Fibroblast of skin of left biceps (primary cell): ENCODE measurements around the gene ZNF747.
"Not testable (repeated sequence)": the region's sequence is repeated elsewhere in the genome, so short reads cannot be mapped to it uniquely, and the experiment has no call there.

Source experiments
- DNase-seq, 2 experiments: peaks; one replicate each; pipeline ENCODE4 v3.0.0-alpha.2; 2013; ENCODE audit warnings: low read depth in 2 of 2

Gene ZNF747

DNA sequence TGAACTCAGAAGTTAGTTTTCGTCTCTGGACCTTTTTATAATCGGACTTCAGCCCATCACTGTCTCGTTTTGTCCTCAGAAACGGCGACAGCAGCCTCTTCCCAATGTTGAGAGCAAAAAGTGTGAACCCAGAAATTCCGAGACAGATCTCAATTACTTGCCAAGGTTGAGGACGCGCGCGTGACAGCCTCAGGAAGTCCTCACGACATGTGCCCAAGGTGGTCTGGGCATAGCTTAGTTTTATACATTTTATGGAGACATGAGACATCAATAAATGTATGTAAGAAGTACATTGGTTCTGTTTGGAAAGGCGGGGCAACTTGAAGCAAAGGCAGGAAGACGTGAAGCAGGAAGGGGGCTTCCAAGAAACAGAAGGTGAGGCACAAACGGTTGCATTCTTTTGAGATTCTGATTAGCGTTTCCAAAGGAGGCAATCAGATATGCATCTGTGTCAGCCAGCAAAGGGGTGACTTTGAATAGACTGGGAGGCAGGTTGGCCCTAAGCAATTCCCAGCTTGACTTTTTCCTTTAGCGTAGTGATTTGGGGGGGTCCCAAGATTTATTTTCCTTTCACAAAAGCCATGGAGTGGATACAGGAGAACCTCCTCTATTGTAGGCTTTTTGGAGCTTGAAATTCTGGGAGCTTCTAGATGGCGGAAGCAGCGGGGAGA, 583 bp upstream of the ZNF747 start:
- DNase-seq, result no peak

DNA sequence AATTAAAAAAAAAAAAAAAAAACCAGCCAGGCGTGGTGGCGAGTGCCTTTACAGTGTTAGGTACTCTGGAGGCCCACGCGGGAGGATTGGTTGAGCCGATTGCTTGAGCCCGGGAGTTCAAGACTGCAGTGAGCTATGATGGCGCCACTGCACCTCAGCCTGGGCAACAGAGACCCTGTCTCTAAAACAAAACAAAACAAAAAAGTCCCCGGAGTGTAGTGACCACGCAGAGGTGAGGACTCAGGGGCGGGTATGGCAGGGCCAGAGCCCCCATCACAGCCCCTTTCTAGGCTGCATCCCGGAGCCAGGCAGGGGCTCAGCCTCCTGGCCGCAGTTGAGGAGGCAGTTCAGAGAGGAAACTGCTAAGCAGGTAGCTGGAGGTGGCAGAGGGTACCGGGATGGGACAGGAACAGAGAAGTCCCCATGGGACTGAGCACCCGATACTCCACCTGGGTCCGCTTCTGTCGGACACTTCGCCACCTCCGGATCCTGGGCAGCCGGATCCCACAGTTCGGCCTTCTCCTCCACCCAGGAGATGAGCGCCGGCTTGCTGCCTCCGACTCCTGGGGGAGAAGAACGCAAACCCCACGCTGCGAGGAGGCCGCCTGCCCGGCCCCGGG, 800 bp downstream of the ZNF747 start:
- DNase-seq, result no peak

DNA sequence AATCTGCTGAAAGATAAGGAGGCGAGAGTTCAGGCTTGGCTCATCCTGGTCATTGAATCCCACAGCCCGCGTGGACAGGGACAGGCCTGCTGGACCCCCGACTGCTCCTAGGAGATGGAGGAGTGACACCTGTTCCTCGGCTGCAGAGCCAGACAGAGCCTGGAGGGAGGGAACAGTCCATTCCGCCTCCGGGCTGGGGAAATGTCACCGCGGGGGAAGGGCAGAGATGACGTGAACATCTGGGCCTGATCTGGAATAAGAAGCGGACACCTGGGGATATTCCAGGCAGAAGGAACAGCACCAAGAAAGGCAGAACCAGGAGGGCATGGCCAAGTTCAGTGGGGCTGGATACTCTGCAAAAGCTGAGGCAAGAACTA, 1.5 kb downstream of the ZNF747 start:
- no peak for DNase-seq

DNA sequence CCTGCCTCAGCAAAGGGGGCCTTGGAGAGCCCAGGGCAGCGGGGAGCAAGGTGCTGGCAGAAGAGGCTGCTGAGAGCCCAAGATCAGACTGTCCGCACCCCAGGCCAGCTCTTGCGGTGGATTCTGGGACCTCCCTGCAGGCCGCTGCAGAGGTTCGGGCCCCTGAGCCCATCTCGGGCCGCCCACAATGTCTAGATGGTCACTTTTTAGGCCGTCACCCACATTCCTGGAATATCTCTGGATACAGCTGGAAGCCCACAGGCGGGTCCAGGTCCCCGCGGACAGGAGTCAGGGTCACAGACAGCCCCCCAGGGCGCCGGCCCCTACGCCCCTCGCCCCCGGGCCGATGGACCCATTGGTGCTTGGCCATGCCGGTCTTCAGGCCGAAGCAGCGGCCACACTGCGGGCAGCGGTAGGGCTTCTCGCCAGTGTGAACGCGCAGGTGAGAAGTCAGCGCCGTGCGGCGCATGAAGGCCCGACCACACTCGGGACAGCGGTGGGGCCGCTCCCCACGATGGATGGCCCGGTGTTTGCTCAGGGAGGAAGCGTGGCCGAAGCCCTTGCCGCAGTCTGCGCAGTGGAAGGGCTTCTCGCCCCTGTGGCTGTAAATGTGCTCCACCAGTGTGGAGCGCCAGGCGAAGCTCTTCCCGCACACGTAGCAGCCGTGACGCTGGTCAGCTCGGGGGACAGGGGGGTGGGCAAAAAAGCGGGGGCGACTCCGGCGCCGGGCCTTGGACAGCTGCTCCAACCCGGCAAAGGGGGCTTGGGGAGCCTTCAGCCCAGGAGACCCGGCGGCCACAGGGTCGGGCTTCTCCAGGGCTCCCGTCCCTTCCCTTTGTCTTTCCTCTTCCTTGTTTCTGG, 2.1 kb downstream of the ZNF747 start:
- no peak for DNase-seq

DNA sequence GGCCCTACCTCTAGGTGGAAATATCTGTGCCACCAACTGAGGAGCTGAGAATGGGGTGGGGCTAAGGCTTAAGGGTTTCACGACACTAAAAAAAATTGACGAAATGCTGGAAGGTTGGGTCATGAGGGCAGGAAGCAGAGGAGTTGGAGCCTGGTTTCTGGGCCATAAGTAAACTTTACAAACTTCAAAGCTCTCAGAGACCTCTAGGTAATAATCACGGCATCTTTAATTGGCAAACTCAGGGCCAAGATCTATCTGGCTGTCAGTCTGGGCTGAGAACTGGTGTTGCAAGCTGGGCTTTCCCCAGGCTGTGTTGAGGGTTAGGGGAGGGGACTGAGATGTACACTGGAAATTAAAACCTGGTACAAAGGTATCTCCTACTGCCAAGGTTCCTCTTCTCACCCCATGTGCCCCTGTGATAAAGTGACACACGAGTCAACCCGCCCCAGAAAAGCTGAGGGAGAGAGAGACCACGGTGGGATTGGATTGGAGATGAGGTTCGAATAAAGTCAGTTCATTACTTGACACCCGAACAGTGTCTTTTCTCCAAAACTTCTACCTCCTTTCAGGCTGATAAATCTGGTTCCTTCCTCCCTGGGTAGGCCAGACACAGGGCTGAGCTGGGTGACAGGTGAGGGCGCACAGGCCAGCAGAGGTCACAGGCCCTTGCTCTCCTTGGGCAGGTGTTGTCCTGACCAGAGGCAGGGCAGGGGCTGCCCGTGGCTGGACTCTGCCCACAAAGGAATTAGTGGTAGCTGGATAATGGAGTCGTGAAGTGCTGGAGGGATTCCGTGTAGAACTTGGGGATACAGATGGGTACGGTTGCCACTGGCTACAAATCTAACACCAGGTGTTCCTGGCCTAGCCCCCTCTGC, 4.3 kb downstream of the ZNF747 start:
- DNase-seq, result no peak

DNA sequence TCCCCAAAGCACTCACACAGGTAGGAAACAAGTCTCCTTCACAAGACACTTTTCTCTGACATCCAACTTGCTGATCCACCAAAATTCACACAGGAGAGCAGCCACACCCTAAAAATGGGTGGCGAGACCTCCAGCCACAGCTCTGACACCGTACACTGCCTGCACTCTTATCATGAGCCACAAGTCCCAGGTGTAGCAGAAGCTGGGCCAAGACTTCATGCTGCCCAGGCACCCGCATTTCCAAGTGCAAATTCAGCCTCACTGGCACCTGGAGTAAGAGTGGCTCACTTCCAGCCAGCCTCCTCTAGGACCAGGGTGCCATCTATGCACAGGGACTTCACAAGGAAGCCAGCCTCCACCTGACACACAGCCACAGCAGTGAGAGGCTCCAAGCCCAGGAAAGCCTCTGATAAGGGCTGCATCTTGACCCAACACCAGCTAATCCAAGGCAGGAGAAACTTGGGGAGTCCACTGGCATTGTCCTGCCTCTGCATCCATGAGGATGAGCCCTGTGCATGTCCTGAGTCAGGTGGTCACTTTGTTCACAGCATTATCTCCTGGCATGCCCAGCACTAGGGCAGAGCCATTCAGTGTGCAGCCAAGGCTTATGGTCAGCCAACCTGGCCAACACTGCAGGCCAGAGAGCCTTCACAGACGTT, 5.7 kb downstream of the ZNF747 start:
- no peak for DNase-seq

DNA sequence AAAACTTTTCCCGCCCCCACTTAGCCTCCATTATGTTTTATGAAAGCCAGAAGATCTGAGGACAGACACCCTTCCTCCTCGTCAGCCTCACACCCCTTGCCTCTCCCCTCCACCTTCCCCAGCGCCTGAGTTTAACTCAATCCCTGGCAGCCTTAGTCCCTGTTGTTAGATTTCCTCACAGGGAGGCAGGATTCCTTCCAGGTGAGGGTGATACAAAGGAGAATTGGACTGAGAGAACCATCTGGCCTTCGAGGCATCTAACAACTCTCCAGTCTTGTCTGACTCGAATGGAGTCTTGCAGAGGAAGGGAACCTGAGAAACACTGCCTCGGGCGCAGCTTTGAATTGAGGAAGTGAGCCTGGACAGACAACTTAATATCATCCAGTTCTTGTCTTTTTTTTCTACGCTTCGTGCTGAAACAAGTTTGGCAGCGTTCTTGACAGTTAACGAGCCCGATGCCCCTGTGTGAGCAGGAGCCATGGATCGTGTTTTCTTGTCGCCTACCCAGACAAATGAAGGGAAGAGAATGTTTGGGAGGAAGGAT, 7.0 kb downstream of the ZNF747 start:
- DNase-seq, result no peak

DNA sequence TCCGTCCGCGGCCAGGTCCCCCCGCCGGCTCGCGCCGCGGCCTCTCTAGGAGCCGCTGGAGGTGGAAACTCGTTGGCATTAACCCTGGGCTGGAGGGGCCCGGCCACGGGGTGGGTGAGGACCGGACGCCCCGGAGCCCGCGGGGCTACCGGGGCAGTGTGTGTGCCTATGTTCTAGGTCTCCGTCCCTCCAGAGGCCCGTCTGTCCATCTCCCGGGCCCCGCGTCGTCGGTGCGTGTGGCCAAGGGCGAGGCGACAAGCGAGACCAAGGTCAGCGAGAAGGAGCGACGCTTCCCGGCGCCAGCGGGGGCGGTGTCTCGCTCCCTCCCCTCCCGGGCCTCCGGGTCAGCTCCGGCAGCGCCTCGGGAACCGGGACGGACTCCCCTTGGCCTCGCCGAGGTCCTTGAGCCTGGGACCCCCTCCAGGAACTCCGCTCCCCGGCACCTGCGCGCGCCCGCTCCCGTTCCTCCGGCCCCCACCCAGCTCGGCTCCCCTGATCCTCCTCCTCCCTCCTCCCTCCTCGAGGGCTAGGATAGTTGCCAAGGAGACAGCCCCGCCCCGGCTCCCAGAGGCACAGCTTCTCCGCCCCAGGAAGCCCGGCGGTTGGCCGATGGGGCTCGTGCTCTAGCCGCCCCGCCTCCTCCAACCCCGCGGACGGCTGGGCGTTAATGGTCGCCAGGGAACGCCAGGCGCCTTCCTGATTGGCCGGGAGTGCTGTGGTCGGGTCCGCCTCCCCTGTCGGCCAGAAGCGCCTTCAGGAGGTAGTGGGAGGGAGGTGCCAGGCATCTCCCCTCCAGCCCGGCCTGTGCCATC, 7.6 kb downstream of the ZNF747 start:
- peak; percentile 94 to 97 for DNase-seq

DNA sequence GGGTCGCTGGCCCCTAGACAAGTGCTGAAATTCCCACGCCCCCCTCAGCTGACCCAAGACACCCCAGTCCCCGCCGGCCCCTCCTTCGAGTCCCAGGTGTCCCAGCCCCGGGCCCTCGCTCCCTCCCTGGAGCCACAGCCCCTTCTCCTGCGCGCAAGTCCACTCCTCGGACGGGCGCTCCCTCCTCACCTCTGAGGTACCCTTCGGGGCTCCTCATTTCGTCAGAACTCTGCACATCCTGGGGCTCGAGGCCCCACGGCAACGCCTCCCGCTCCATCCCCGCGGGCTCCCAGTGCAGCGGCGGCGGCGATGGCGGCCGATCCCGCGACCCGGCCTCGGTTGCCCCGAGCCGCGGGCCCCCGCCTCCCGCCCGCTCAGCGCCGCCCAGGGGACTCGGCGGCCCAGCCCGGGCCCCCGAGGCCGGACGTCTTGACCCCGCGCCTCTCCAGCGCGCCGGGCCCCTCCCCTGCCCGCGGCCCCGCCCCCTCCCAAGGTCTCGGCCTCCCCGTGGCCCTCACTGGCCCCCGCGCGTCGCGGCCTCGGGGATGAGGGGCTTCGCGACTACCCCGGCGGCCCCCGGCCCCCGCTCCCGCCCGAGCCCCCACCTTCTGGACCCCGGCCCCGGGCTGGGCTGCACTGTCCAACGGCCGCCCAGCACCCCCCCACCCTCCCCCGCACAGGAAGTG, 8.4 kb downstream of the ZNF747 start, which contains the start of gene ZNF768:
ZNF768 (minus strand) TSS at position 430 of the 686 bp plus-strand sequence; CDS start at position 277, 153 bp downstream.
- no peak for DNase-seq

DNA sequence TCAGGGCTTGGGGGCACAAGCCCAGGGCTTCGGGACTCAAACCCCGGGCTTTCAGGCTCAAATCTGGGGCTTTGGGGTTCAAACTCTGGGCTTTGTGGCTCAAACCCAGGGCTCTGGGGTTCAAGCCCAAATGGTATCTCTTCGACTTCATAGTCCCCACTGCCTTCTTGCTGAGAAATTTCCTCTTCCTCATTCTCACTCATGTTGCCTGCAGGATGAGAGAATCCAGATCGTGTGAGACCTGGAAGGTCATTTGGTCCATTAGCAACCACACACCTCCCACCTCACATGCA, 8.9 kb downstream of the ZNF747 start:
- DNase-seq, result no peak

DNA sequence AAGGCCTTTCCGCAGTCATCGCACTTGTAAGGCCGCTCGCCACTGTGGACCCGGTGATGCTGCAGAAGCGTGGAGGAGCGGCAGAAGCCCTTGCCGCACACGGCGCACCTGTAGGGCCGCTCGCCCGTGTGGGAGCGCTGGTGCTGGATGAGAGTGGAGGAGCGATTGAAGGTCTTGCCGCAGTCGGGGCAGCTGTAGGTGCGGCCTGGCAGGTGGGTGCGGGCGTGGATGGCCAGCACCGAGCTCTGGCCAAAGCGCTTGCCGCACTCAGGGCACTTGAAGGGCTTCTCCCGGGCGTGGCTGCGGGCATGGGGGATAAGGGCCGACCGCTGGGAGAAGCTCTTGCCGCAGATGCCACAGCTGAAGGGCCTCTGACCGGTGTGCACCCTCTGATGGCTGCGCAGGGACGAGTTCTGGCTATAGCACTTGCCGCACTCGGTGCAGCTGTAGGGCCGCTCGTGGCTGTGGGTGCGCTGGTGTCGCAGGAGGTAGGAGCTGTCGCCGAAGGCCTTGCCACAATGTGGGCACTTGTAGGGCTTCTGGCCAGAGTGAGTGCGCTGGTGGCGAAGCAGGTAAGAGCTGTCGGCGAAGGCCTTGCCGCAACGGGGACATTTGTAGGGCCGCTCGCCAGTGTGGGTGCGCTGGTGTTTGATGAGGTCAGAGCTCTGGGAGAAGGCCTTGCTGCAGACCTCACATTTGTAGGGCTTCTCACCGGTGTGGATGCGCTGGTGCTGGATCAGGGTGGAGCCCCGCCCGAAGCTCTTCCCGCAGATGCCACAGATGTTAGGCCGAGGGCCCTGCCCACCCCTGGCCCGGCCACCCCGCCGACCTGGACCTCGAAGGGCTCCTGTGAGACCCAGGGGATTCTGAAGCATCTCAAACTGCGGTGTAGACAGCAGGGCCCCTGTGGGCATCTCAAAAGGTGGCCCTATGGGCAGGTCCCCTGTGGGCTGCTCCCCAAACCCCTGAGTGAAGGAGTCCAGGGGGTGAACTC, 9.8 kb downstream of the ZNF747 start:
- DNase-seq, result no peak

DNA sequence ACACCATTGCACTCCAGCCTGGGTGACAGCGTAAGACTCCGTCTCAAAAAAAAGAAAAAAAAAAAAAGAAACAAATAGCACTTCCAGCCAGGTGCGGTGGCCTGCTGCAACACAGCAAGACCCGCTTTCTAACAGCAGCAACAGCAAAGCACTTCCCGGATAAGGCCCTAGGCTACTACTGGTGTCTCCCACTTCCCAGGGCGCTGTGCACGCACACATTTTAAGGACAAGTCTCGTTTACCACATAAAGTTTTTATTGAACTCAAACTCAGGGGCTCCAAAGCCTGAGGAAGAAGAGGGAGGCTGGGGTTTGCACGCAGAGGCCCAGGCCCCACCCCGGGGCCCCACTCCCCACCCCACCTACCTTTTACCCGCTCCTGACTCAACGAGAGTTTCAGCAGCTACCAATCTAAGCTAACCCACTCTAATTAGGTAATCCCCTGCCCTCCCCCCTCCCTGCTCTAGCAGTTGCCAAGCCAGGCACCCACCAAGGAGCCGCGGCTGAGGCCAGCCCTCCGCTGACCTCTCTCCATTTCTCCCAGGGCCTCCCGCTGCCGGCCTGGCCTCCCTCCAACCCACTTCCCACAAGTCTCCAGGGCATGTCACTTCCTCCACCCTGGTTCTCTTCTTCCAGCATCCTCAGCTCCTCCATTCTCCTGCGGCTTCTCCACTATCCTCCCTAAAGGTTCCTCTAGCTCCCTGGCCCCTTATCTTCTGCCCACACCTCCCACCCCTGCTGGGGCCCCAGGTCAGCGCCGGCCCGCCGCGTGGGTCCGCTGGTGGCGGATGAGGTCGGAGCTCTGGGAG, 10.7 kb downstream of the ZNF747 start:
- DNase-seq, result no peak

DNA sequence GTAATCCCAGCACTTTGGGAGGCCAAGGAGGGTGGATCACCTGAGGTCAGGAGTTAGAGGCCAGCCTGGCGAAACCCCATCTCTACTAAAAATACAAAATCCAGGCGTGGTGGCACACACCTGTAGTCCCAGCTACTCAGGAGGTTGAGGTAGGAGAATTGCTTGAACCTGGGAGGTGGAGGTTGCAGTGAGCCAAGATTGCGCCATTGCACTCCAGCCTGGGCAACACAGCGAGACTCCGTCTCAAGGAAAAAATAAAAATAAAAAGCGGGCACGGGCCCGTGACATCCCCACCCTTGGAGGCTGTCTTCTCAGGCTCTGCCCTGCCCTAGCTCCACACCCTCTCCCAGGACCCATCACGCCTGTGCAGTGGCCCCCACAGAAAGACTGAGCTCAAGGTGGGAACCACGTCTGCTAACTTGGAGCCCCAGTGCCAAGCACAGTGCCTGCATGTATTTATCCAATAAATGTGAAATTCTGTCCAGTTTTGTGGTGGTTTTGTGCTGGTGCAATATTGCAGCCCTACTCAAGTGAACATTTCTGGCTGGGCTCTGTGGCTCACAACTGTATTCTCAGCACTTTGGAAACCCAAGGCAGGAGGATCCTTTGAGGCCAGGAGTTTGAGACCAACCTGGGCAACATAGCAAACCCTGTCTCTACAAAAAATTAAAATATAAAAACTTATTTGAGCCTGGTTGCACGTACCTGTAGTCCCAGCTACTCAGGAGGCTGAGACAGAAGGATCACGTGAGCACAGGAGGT, 11.8 kb downstream of the ZNF747 start:
- not testable (repeated sequence) for DNase-seq

DNA sequence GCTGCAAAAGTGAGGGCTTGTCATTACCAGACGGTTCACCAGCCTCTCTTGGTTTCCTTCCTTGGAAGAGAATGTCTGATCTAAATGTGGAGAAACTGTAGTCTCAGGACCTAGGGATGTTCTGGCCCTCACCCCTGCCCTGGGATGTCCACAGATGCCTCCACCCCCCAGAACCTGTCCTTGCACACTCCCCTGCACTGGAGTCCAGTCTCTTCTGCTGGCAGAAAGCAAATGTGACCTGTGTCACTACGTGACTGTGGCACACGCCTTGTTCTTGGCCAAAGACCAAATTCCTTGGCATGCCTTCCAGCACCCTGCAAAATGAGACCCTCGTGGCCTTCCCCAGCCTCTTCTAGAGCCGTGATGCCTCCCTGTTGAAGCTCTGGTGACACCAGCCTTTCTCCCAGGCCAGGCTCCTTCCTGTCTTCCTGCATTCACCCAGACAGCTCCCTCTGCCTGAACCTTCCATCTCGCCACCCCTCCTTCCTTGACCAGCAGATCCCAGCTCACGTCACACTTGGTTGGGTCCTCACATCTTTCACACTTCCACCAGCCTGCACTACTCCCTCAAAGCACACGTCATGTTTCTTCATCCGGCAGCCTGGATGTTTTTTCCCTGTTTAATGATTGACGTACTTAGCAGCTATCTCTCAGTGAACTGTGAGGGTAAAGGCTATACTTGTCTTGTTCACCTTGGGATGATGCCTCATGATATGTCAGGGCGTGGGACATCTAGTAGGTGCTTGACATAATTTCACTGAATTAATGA, 12.6 kb downstream of the ZNF747 start:
- DNase-seq, result no peak

DNA sequence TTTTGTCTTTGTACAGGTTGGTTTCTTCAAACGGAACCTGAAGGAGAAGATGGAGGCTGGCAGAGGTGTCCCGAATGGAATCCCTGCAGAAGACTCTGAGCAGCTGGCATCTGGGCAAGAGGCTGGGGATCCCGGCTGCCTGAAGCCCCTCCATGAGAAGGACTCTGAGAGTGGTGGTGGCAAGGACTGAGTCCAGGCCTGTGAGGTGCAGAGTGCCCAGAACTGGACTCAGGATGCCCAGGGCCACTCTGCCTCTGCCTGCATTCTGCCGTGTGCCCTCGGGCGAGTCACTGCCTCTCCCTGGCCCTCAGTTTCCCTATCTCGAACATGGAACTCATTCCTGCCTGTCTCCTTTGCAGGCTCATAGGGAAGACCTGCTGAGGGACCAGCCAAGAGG, 13.2 kb downstream of the ZNF747 start:
- no peak for DNase-seq
